Measurements from ENCODE around the gene E2F4. TPM values are rescaled to one million over a fixed set of nuclear protein-coding genes. Genes with fewer than 3 reads are reported as not detected.

E2F4 gene
- total and polyA plus RNA-seq, 2 experiments from 2014 or later, result 66.2 to 85.2 TPM

GRCh38 chr16:67162506-67163163, 29.3 kb upstream of the E2F4 start:
- Histone ChIP-seq H3K27ac (no peak overlapping the region), H3K4me3 (peak overlapping the region; percentile 33), H3K36me3 (no peaks in the 10 kb centered on the region), H3K27me3 (peaks cover 97% of the 10 kb centered on the region), H3K9me3 (ENCODE audit: low read depth) (no peaks in the 10 kb centered on the region), H3K4me1 (ENCODE audit: low read depth) (peaks cover 6% of the 10 kb centered on the region)
- DNase-seq (ENCODE audit: low read depth in 1 of 2, low spot score in 1 of 2), result peak in 1 of 2 donors; percentile 34
- TF ChIP-seq, protein P1, sequence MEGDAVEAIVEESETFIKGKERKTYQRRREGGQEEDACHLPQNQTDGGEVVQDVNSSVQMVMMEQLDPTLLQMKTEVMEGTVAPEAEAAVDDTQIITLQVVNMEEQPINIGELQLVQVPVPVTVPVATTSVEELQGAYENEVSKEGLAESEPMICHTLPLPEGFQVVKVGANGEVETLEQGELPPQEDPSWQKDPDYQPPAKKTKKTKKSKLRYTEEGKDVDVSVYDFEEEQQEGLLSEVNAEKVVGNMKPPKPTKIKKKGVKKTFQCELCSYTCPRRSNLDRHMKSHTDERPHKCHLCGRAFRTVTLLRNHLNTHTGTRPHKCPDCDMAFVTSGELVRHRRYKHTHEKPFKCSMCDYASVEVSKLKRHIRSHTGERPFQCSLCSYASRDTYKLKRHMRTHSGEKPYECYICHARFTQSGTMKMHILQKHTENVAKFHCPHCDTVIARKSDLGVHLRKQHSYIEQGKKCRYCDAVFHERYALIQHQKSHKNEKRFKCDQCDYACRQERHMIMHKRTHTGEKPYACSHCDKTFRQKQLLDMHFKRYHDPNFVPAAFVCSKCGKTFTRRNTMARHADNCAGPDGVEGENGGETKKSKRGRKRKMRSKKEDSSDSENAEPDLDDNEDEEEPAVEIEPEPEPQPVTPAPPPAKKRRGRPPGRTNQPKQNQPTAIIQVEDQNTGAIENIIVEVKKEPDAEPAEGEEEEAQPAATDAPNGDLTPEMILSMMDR (IDR thresholded peaks at IDR 0.05; ENCODE audit: low read depth, low read length), result no peak

GRCh38 chr16:67163164-67163998, 28.6 kb upstream of the E2F4 start:
- Histone ChIP-seq H3K4me3 (peak overlapping the region; percentile 33), H3K27ac (no peak overlapping the region), H3K9me3 (ENCODE audit: low read depth) (no peaks in the 10 kb centered on the region), H3K27me3 (peaks cover 97% of the 10 kb centered on the region), H3K4me1 (ENCODE audit: low read depth) (peaks cover 6% of the 10 kb centered on the region), H3K36me3 (no peaks in the 10 kb centered on the region)
- TF ChIP-seq, protein P1 (IDR thresholded peaks at IDR 0.05; ENCODE audit: low read depth, low read length), result no peak
- peak; percentile 56 to 58 for DNase-seq (ENCODE audit: low read depth in 1 of 2, low spot score in 1 of 2)

- Histone ChIP-seq H3K4me1 (ENCODE audit: low read depth) (peaks cover 6% of the 10 kb centered on the region), H3K27ac (no peak overlapping the region), H3K9me3 (ENCODE audit: low read depth) (no peaks in the 10 kb centered on the region), H3K27me3 (peaks cover 97% of the 10 kb centered on the region), H3K4me3 (peak overlapping the region; percentile 33), H3K36me3 (no peaks in the 10 kb centered on the region)
- DNase-seq (ENCODE audit: low read depth in 1 of 2, low spot score in 1 of 2), result no peak
- TF ChIP-seq, protein P1 (IDR thresholded peaks at IDR 0.05; ENCODE audit: low read depth, low read length), result no peak
Observed at GRCh38 chr16:67163999-67164558, 27.9 kb upstream of the E2F4 start.

GRCh38 chr16:67164599-67165061, 27.3 kb upstream of the E2F4 start, which contains the start of gene HSF4:
HSF4 (plus strand) TSS chr16:67164745; CDS start chr16:67164812, 67 bp downstream.
- no peaks in the 10 kb centered on the region for H3K9me3 ChIP-seq (ENCODE audit: low read depth)
- peak within 1 kb of the TSS; percentile 33 for H3K4me3 ChIP-seq
- peak; percentile 38 to 46 for DNase-seq (ENCODE audit: low read depth in 1 of 2, low spot score in 1 of 2)
- peaks cover 12% of the 10 kb centered on the region for H3K4me1 ChIP-seq (ENCODE audit: low read depth)
- no peaks in the 10 kb centered on the region for H3K36me3 ChIP-seq
- TF ChIP-seq, protein P1 (IDR thresholded peaks at IDR 0.05; ENCODE audit: low read depth, low read length), result no peak
- no peak within 1 kb of the TSS for H3K27ac ChIP-seq
- peaks cover 94% of the 10 kb centered on the region for H3K27me3 ChIP-seq

Data from cardiac muscle cell (in vitro differentiated cells and primary cell).